Fibroblast of the conjunctiva (primary cell): Measurements from ENCODE around the gene CPNE5.

Experiments
- DNase-seq: peaks from one replicate; pipeline ENCODE4 v3.0.0-alpha.2; 2010; ENCODE audit warnings: low read depth

The CPNE5 gene

GRCh38 chr6:36857325-36857724, 18.1 kb upstream of the CPNE5 start:
- DNase-seq = no peak

- DNase-seq = no peak
These were observed 17.0 kb upstream of the CPNE5 start for GRCh38 chr6:36856277-36856676.

GRCh38 chr6:36855750-36856149, 16.5 kb upstream of the CPNE5 start:
- no peak for DNase-seq

GRCh38 chr6:36853325-36853724, 14.1 kb upstream of the CPNE5 start:
- peak; percentile 57 for DNase-seq

GRCh38 chr6:36852481-36853147, 13.4 kb upstream of the CPNE5 start:
- peak; percentile 20 for DNase-seq

GRCh38 chr6:36851626-36852025, 12.4 kb upstream of the CPNE5 start:
- DNase-seq = no peak

GRCh38 chr6:36851149-36851614, 11.9 kb upstream of the CPNE5 start:
- DNase-seq = peak; percentile 44

- DNase-seq = no peak
These were observed 10.8 kb upstream of the CPNE5 start for GRCh38 chr6:36850021-36850420.

GRCh38 chr6:36848658-36849441, 9.6 kb upstream of the CPNE5 start:
- no peak for DNase-seq

- no peak for DNase-seq
These were observed 8.7 kb upstream of the CPNE5 start for GRCh38 chr6:36847991-36848390.

- no peak for DNase-seq
These were observed 7.9 kb upstream of the CPNE5 start for GRCh38 chr6:36847152-36847551.

GRCh38 chr6:36845233-36845632, 6.0 kb upstream of the CPNE5 start:
- no peak for DNase-seq

GRCh38 chr6:36844232-36845170, 5.3 kb upstream of the CPNE5 start:
- DNase-seq = no peak

- no peak for DNase-seq
These were observed 3.9 kb upstream of the CPNE5 start for GRCh38 chr6:36843170-36843569.

GRCh38 chr6:36841756-36842155, 2.5 kb upstream of the CPNE5 start:
- no peak for DNase-seq

GRCh38 chr6:36840432-36841403, 1.5 kb upstream of the CPNE5 start:
- DNase-seq = no peak

- DNase-seq = no peak
These were observed 646 bp upstream of the CPNE5 start for GRCh38 chr6:36839749-36840431.

- no peak for DNase-seq
These were observed 1.6 kb downstream of the CPNE5 start for GRCh38 chr6:36837686-36838085.

GRCh38 chr6:36837022-36837339, 2.3 kb downstream of the CPNE5 start:
- DNase-seq = no peak

- DNase-seq = no peak
These were observed 2.9 kb downstream of the CPNE5 start for GRCh38 chr6:36836111-36837021.
